ENCODE results near the gene MARS2.
"Not testable (repeated sequence)": the region's sequence is repeated elsewhere in the genome, so short reads cannot be mapped to it uniquely, and the experiment has no call there.

Gene MARS2

DNA sequence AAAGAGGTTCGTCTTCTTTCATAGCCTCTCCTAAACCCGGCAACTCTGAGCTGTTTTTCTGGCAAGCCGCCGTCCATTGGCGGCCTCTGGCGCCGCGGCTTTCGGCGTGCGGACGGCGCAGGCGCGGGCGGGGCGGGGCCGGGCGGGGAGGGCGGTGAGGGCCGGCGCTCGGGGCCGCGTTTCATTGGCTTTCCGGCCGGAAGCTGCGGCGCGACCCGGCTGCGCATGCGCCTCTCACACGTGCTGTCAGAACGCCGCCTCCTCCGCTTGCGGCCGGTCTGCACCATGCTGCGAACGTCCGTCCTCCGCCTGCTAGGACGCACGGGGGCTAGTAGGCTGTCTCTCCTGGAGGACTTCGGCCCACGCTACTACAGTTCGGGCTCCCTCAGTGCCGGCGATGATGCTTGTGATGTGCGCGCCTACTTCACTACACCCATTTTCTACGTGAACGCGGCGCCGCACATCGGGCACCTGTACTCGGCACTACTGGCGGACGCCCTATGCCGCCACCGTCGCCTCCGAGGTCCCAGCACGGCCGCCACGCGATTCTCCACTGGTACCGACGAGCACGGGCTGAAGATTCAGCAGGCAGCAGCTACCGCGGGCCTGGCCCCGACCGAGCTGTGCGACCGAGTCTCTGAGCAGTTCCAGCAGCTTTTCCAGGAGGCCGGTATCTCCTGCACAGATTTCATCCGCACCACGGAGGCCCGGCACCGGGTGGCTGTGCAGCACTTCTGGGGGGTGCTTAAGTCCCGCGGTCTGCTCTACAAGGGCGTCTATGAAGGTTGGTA lies at the start of gene MARS2:
MARS2 (plus strand) TSS at position 249 of the 791 bp plus-strand sequence; CDS start at position 286, 37 bp downstream.
- DNase-seq: peak; percentile 88 to 91

GRCh38 chr2:197657562-197657961 lies 47.6 kb upstream of the MARS2 start:
- no peak for DNase-seq

DNA sequence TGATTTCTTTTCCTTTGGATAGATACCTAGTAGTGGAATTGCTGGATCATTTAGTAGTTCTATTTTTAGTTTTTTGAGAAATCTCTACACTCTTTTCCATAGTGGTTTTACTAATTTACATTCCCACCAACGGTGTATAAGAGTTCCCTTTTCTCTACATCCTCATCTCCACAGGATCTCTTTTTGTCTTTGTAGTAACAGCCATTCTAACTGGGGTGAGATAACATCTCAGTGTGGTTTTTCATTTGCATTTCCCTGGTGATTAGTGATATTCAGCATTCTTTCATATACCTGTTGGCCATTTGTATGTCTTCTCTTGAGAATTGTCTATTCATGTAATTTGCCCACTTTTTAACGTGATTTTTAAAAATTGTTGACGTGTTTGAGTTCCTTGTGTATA lies 43.5 kb upstream of the MARS2 start:
- no peak for DNase-seq

DNA sequence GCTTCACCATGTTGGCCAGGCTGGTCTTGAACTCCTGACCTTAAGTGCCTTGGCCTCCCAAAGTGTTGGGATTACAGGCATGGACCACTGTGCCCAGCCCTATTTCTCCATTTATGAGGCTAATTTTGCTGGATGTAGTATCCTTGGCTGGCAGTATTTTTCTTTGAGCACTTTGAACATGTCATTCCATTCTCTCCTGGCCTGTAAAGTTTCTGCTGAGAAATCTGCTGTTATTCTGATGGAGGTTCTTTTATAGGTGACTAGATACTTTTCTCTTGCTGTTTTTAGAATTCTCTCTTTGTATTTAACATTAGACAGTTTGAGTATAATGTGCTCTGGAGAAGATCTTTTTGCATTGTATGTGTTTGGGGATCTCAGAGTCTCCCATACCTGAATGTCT lies 38.9 kb upstream of the MARS2 start:
- no peak for DNase-seq

GRCh38 chr2:197668296-197668695 lies 36.9 kb upstream of the MARS2 start:
- no peak for DNase-seq

DNA sequence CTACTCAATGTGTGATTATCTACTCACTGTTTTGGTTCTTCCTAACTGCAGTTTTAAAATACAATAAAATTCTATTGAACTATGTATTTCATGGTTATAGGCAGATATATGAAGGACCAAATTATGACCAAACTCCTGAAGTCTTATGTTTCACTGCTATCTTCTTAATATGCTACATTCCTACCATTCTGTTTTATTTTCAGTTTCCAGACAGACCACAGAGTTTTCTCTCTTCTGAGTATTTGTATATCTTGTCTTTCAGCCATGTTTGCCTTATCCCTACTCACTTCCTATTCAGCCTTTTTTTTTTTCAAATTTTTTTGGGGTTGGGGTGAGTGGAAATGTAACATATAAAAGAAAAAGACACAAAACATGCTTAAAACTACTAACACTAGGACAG lies 36.1 kb upstream of the MARS2 start:
- DNase-seq: no peak

- DNase-seq: no peak
These were observed 32.7 kb upstream of the MARS2 start for GRCh38 chr2:197672371-197672893.

GRCh38 chr2:197673106-197673505 lies 32.1 kb upstream of the MARS2 start:
- DNase-seq: no peak

DNA sequence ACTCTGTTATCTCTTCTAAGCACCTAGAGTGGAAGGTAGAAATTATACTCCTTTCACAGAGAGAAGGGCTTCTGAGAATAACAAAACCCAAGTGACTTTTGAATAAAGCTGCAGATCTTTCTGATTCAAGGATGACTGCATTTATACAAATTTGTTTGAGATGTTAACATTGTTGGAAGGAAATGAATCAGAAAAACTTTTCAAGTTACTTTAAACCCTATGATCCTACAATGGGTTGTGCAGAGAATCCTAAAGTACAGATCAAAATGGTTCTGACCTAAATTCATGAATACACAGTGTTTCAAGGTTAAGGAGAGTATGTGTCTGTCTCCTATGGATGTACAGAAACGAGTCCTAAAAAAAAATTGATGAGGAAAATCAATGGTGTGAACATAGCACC lies 31.6 kb upstream of the MARS2 start:
- no peak for DNase-seq

GRCh38 chr2:197674060-197674459 lies 31.1 kb upstream of the MARS2 start:
- no peak for DNase-seq

- no peak for DNase-seq
These were observed 30.6 kb upstream of the MARS2 start for GRCh38 chr2:197674591-197674990.

DNA sequence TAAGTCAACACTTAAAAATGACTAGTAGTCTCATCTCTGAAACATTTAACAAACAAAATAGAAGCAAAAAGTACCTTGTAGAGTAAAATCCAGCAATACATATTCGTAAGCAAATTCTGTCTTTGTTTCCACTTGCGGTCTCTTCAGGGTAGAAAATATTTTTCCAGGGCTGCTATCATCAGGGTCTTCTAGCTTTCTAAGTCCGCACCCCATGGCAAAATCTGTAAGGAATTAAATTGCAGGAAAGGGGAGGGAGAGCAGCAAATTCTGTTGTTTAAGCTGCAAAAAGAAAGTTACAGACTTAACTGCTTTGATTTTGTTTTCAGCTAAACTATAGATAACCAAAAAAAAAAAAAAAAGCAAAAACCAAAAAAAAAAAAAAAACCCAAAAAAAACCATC lies 29.9 kb upstream of the MARS2 start, which contains the start of gene RFTN2:
RFTN2 (minus strand) TSS at position 342 of the 400 bp plus-strand sequence; CDS start at position 213, 129 bp downstream.
- no peak for DNase-seq

DNA sequence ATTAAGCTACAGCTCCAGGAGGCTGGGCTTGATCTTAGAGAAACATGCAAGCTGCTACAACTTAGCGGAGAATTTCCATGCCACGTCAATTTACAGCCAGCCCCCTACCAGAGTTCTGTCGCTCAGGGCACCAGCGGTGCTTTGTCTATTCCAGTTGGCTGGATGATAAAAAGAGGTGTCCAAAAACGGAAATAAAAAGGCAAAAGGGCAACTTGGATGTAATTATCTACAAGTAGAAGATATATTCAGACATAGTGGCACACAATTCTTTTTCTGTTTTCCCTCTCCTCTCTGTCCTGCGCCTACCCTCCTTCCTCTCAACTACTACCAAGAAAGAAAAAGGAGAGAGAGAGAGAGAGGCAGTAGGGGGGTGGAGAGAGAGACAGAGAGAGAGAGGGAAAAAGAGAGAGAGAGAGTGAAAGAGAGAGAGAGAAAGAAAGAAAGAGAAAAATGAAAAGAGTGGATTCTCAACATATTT lies 29.4 kb upstream of the MARS2 start:
- no peak for DNase-seq

DNA sequence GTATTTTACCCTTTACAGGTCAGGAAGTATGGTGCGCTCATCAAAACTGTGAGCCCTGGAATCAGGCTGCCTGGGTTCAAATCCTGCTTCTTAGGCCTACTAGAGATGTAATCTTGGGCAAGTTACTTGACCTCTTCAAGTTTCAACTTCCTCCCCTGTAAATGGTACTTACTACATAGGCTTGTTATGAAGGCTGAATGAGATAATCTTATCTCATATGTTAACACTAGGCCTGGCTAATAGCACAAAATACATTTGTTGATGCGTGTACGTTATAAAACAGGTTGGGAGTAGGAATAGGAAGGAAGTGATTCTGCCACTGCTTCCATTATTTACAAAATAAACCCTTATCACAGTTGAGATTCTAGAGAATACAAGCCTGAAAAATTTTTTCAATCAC lies 28.1 kb upstream of the MARS2 start:
- DNase-seq: no peak

GRCh38 chr2:197677483-197677882 lies 27.7 kb upstream of the MARS2 start:
- no peak for DNase-seq

GRCh38 chr2:197695206-197695605 lies 10.0 kb upstream of the MARS2 start:
- not testable (repeated sequence) for DNase-seq

GRCh38 chr2:197695971-197696370 lies 9.2 kb upstream of the MARS2 start:
- not testable (repeated sequence) for DNase-seq

- not testable (repeated sequence) for DNase-seq
These were observed 8.6 kb upstream of the MARS2 start for GRCh38 chr2:197696571-197696970.

GRCh38 chr2:197699724-197700123 lies 5.4 kb upstream of the MARS2 start:
- DNase-seq: not testable (repeated sequence)

- no peak for DNase-seq
These were observed 4.2 kb upstream of the MARS2 start for GRCh38 chr2:197700960-197701359.

- DNase-seq: no peak
These were observed 592 bp upstream of the MARS2 start for GRCh38 chr2:197704434-197705120.

DNA sequence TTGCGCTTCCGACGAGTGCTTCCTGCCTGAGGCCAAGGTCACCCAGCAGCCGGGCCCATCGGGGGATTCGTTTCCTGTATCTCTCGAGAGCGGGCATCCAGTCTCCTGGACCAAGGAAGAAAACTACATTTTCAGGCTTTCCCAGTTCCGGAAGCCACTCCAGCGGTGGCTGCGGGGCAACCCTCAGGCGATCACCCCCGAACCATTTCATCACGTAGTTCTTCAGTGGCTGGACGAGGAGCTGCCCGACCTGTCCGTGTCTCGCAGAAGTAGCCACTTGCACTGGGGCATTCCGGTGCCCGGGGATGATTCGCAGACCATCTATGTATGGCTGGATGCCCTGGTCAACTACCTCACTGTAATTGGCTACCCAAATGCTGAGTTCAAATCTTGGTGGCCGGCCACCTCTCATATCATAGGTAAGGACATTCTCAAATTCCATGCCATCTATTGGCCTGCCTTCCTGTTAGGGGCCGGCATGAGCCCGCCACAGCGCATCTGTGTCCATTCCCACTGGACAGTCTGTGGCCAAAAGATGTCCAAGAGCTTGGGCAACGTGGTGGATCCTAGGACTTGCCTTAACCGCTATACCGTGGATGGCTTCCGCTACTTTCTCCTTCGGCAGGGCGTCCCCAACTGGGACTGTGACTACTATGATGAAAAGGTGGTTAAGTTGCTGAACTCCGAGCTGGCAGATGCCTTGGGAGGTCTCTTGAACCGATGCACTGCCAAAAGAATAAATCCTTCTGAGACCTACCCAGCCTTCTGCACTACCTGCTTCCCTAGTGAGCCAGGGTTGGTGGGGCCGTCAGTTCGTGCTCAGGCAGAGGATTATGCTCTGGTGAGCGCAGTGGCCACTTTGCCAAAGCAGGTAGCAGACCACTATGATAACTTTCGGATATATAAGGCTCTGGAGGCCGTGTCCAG lies 1.0 kb downstream of the MARS2 start:
- peak in 1 of 2 experiments; percentile 2 for DNase-seq

DNA sequence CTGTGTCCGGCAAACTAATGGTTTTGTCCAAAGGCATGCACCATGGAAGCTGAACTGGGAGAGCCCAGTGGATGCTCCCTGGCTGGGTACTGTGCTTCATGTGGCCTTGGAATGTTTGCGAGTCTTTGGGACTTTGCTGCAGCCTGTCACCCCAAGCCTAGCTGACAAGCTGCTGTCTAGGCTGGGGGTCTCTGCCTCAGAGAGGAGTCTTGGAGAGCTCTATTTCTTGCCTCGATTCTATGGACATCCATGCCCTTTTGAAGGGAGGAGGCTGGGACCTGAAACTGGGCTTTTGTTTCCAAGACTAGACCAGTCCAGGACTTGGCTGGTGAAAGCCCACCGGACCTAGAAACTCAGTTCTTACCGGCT lies 1.7 kb downstream of the MARS2 start:
- no peak for DNase-seq
